Measurements from ENCODE around the gene GBX2. TPM values are rescaled to one million over a fixed set of nuclear protein-coding genes. Genes with fewer than 3 reads are reported as not detected.
"Not testable (repeated sequence)": the region's sequence is repeated elsewhere in the genome, so short reads cannot be mapped to it uniquely, and the experiment has no call there.

The GBX2 gene
- total and polyA plus RNA-seq, 9 of the 15 experiments (the other 6 are each of a cell fraction or from before 2014, with no cell fraction given) = 0.03 to 0.53 (median 0.27) TPM; not detected in 1

- FAIRE-seq (no peak), DNase-seq (ENCODE audit: extremely low read depth in 1 of 4, low spot score in 3 of 4) (no peak), ATAC-seq (no peak)
- H3K9ac ChIP-seq (ENCODE audit: insufficient read depth in 1 of 2, low read depth in 2 of 2, low read length in 2 of 2) = no peak overlapping the region
- H3K9me1 ChIP-seq (ENCODE audit: control insufficient read depth, insufficient read depth, low read length) = no peaks in the 10 kb centered on the region
- H2AFZ ChIP-seq (ENCODE audit: low read depth, low read length) = no peak overlapping the region
- no peak overlapping the region for H3K4me2 ChIP-seq (ENCODE audit: insufficient read depth, low read length)
- no peak overlapping the region for H3K27ac ChIP-seq (ENCODE audit: extremely low read depth, low read depth, low read length)
- ChIA-PET CTCF (ENCODE audit: low intra/inter-chr PET ratio) (no interaction called here), POLR2A (no interaction called here)
- peaks cover 5 to 30% of the 10 kb centered on the region in 2 experiments; a peak in 3 of 5 replicates for H3K27me3 ChIP-seq (ENCODE audit: control insufficient read depth in 2 of 2, insufficient read depth in 2 of 2, low read length in 2 of 2)
- no TSS peak for BruUV-seq (replicated peaks)
- in situ Hi-C loops (cut with MboI) (no loop called here), intact Hi-C loops (cut with micrococcal nuclease) (no loop called here)
- H3K79me2 ChIP-seq (ENCODE audit: control insufficient read depth, insufficient read depth, low read length) = no peaks in the 10 kb centered on the region
- no peaks in the 10 kb centered on the region for H3K36me3 ChIP-seq (ENCODE audit: control insufficient read depth, insufficient read depth, low read length)
- TF ChIP-seq ETV5 (CRISPR knock-in tag; IDR thresholded peaks at IDR 0.05; ENCODE audit: low read depth) = no peak
- no peak for TF ChIP-seq PCBP2 (IDR thresholded peaks at IDR 0.05; ENCODE audit: low read depth, low read length, poor library complexity, severe bottlenecking)
- TF ChIP-seq, protein P1, sequence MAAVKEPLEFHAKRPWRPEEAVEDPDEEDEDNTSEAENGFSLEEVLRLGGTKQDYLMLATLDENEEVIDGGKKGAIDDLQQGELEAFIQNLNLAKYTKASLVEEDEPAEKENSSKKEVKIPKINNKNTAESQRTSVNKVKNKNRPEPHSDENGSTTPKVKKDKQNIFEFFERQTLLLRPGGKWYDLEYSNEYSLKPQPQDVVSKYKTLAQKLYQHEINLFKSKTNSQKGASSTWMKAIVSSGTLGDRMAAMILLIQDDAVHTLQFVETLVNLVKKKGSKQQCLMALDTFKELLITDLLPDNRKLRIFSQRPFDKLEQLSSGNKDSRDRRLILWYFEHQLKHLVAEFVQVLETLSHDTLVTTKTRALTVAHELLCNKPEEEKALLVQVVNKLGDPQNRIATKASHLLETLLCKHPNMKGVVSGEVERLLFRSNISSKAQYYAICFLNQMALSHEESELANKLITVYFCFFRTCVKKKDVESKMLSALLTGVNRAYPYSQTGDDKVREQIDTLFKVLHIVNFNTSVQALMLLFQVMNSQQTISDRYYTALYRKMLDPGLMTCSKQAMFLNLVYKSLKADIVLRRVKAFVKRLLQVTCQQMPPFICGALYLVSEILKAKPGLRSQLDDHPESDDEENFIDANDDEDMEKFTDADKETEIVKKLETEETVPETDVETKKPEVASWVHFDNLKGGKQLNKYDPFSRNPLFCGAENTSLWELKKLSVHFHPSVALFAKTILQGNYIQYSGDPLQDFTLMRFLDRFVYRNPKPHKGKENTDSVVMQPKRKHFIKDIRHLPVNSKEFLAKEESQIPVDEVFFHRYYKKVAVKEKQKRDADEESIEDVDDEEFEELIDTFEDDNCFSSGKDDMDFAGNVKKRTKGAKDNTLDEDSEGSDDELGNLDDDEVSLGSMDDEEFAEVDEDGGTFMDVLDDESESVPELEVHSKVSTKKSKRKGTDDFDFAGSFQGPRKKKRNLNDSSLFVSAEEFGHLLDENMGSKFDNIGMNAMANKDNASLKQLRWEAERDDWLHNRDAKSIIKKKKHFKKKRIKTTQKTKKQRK (IDR thresholded peaks at IDR 0.05; ENCODE audit: borderline replicate concordance, low read depth, low read length) = no peak
- TF ChIP-seq ZNF507 (tag; conservative IDR thresholded peaks at IDR 0.05) = no peak
- TF ChIP-seq SAP30 (IDR thresholded peaks at IDR 0.05; ENCODE audit: borderline replicate concordance, insufficient read depth, low read depth, low read length, poor library complexity, severe bottlenecking) = no peak
- TF ChIP-seq E2F4 (CRISPR knock-in tag; IDR thresholded peaks at IDR 0.05; ENCODE audit: low read depth) = no peak
- no peak for TF ChIP-seq HOXB6 (CRISPR knock-in tag; IDR thresholded peaks at IDR 0.05; ENCODE audit: borderline replicate concordance)
- TF ChIP-seq FOXJ3 (CRISPR knock-in tag; IDR thresholded peaks at IDR 0.05) = no peak
- no peak for TF ChIP-seq CBX2 (IDR thresholded peaks at IDR 0.05; ENCODE audit: insufficient read depth, low read length, poor library complexity, severe bottlenecking)
- H3K4me3 ChIP-seq = no peak overlapping the region
- no peaks in the 10 kb centered on the region for H4K20me1 ChIP-seq (replicated peaks; ENCODE audit: control insufficient read depth, insufficient read depth, low read length)
- 17% methylated on average over 9 of the region's 10 CpGs for WGBS (ENCODE audit: insufficient coverage, low coverage, missing lambda C conversion rate)
- no peaks in the 10 kb centered on the region for H3K9me3 ChIP-seq (replicated peaks; ENCODE audit: control insufficient read depth, insufficient read depth, low read depth, low read length)
- H3K4me1 ChIP-seq (replicated peaks in 1 of 2; ENCODE audit: control insufficient read depth in 2 of 2, insufficient read depth in 2 of 2, low read length in 2 of 2) = no peaks in the 10 kb centered on the region; a peak in 1 of 5 replicates
These were observed 24.4 kb downstream of the GBX2 start for GRCh38 chr2:236143811-236144210.

- H3K4me3 ChIP-seq; H3K9me3 ChIP-seq (replicated peaks; ENCODE audit: control insufficient read depth, insufficient read depth, low read depth, low read length); BruUV-seq (replicated peaks); H3K9ac ChIP-seq (ENCODE audit: insufficient read depth in 1 of 2, low read depth in 2 of 2, low read length in 2 of 2); in situ Hi-C loops (cut with MboI); H3K27ac ChIP-seq (ENCODE audit: extremely low read depth, low read depth, low read length); H3K4me1 ChIP-seq (replicated peaks in 1 of 2; ENCODE audit: control insufficient read depth in 2 of 2, insufficient read depth in 2 of 2, low read length in 2 of 2); H4K20me1 ChIP-seq (replicated peaks; ENCODE audit: control insufficient read depth, insufficient read depth, low read length); H3K36me3 ChIP-seq (ENCODE audit: control insufficient read depth, insufficient read depth, low read length); FAIRE-seq; H2AFZ ChIP-seq (ENCODE audit: low read depth, low read length); DNase-seq (ENCODE audit: extremely low read depth in 1 of 4, low spot score in 3 of 4); H3K9me1 ChIP-seq (ENCODE audit: control insufficient read depth, insufficient read depth, low read length); H3K4me2 ChIP-seq (ENCODE audit: insufficient read depth, low read length); intact Hi-C loops (cut with micrococcal nuclease); ATAC-seq; H3K79me2 ChIP-seq (ENCODE audit: control insufficient read depth, insufficient read depth, low read length): not testable (repeated sequence)
- ChIA-PET CTCF (ENCODE audit: low intra/inter-chr PET ratio) (interaction anchor here (0.6 kb wide), 1 partner anchor 374 kb away, joined by 3 read pairs; no protein-coding TSS in a partner anchor), POLR2A (interaction anchor here (0.6 to 1.4 kb wide), 2 partner anchors 14 to 314 kb away, joined by 3 read pairs; no protein-coding TSS in a partner anchor)
- H3K27me3 ChIP-seq (ENCODE audit: control insufficient read depth in 2 of 2, insufficient read depth in 2 of 2, low read length in 2 of 2) = peaks cover 5 to 30% of the 10 kb centered on the region in 2 experiments; a peak in 3 of 5 replicates
- 0% methylated on average over 8 of the region's 11 CpGs for WGBS (ENCODE audit: insufficient coverage, low coverage, missing lambda C conversion rate)
These were observed 26.6 kb downstream of the GBX2 start for GRCh38 chr2:236141616-236142015.

All from K562 (cell line).